Mucosa of descending colon (tissue), 3 donors: ENCODE data around the gene RUNX1. TPM values are rescaled to one million over a fixed set of nuclear protein-coding genes. Genes with fewer than 3 reads are reported as not detected.

Experiments used
- ATAC-seq: fragments of 200-7000 bp; cut with Tn5 transposase; one replicate; pipeline ENCODE4 v1.9.1; 2020; ENCODE audit warnings: mild to moderate bottlenecking, moderate library complexity
- DNase-seq, 3 donors: peaks; one replicate each; pipeline ENCODE4 v3.0.0-alpha.2; 2020
- H3K36me3 ChIP-seq: fragments of 200-600 bp; one replicate; pipeline ENCODE4 v1.8.0; 2021; ENCODE audit warnings: low read depth, mild to moderate bottlenecking
- H3K4me1 ChIP-seq: fragments of 200-600 bp; one replicate; pipeline ENCODE4 v1.8.0; 2021; ENCODE audit warnings: low read depth, mild to moderate bottlenecking
- H3K4me3 ChIP-seq: fragments of 200-600 bp; one replicate; pipeline ENCODE4 v1.8.0; 2021; ENCODE audit warnings: mild to moderate bottlenecking
- H3K9me3 ChIP-seq: fragments of 200-600 bp; one replicate; pipeline ENCODE4 v1.8.0; 2021; ENCODE audit warnings: mild to moderate bottlenecking
- CTCF ChIP-seq: fragments of 200-600 bp; IDR thresholded peaks from one replicate; pipeline ENCODE4 v1.8.0; 2022; ENCODE audit warnings: antibody characterized with exemption, mild to moderate bottlenecking
- intact Hi-C, 2 donors: fragments of 100-400 bp; cut with DNase I in 1 of 2; cut with micrococcal nuclease in 1 of 2; formaldehyde crosslinking; loops; one replicate each; pipeline versions ENCODE4 v1.11.0 to v1.11.1; 2022; cut with DNase I, micrococcal nuclease
- total RNA-seq, 3 donors: library from RNA; stranded (reverse); fragmentation: NEBNext Ultra II Directional in 2 of 3; extraction: Animal tissue kit (Norgen Biotek cat#: 25700) in 2 of 3; gene quantifications; one replicate each; pipeline versions ENCODE4 v1.2.1 to v1.2.4, GENCODE V29; 2021 to 2023
- donor health status: DM: no; HTN: no; CAD: no; lungs with moderate emphysema.
- donor health status: DM: no; HTN: no; CAD: no.
- donor health status: DM: no; HTN: yes; CAD: no.

Gene RUNX1
- total RNA-seq, 3 donors from 2014 or later = 16.5 to 29.4 (median 24.0) TPM

- DNase-seq = no peak
- no peak for TF ChIP-seq CTCF
- no peak for ATAC-seq
- Histone ChIP-seq H3K36me3 (no peaks in the 10 kb centered on the region), H3K4me3 (no peak overlapping the region), H3K4me1 (peaks cover 3% of the 10 kb centered on the region), H3K9me3 (no peaks in the 10 kb centered on the region)
- intact Hi-C loops = no loop called here
Measured at GRCh38 chr21:34944015-34944755, 104.9 kb downstream of the RUNX1 start.

DNA sequence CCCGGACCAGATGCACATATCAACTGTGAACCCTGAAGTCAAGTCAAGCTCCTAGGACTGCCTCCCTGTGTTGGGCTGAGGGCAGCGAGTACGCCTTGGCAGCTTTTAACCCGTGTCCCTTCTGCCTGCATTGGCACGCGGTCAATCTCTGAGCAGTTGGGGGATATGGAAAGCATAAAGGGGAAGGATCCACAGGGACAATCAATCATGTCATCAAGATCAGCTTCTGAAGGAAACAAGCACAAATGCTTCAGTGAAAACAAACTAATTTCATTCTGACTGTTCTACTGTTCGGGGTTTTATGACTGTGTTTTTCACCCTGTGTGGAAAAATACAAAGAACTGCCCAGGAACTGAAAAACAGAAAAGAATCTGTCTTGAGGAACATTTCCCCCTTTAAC lies 106.2 kb downstream of the RUNX1 start:
- intact Hi-C loops = no loop called here
- H3K36me3 ChIP-seq = no peaks in the 10 kb centered on the region
- no peaks in the 10 kb centered on the region for H3K4me1 ChIP-seq
- no peak overlapping the region for H3K4me3 ChIP-seq
- TF ChIP-seq CTCF = no peak
- ATAC-seq (no peak), DNase-seq (no peak)
- no peaks in the 10 kb centered on the region for H3K9me3 ChIP-seq

DNA sequence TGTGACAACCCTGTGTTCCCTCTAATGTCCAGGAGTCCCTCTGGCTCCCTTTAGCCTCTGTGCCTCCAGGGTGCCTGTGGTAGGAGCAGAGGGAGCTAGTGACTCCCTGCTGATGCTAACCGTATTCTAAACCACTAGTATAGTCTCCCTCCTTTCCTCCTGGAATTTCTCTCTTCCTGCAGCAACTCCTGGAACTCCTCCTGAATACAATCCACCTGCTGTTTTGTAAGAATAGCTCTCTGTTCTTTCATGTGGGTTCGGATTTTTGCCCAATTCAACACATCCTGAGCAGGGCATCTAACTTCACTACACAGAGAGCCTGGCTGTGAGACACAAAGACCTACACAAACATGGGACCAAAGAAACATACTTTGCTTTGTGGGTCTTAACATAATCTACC lies 107.9 kb downstream of the RUNX1 start:
- intact Hi-C loops = no loop called here
- Histone ChIP-seq H3K9me3 (no peaks in the 10 kb centered on the region), H3K36me3 (no peaks in the 10 kb centered on the region), H3K4me1 (no peaks in the 10 kb centered on the region), H3K4me3 (no peak overlapping the region)
- no peak for TF ChIP-seq CTCF
- DNase-seq = no peak
- ATAC-seq = no peak

- H3K9me3 ChIP-seq = no peaks in the 10 kb centered on the region
- no peak for DNase-seq
- intact Hi-C loops = no loop called here
- TF ChIP-seq CTCF = no peak
- H3K36me3 ChIP-seq = no peaks in the 10 kb centered on the region
- no peaks in the 10 kb centered on the region for H3K4me1 ChIP-seq
- no peak for ATAC-seq
- H3K4me3 ChIP-seq = no peak overlapping the region
Measured at GRCh38 chr21:34939673-34940331, 109.3 kb downstream of the RUNX1 start.

DNA sequence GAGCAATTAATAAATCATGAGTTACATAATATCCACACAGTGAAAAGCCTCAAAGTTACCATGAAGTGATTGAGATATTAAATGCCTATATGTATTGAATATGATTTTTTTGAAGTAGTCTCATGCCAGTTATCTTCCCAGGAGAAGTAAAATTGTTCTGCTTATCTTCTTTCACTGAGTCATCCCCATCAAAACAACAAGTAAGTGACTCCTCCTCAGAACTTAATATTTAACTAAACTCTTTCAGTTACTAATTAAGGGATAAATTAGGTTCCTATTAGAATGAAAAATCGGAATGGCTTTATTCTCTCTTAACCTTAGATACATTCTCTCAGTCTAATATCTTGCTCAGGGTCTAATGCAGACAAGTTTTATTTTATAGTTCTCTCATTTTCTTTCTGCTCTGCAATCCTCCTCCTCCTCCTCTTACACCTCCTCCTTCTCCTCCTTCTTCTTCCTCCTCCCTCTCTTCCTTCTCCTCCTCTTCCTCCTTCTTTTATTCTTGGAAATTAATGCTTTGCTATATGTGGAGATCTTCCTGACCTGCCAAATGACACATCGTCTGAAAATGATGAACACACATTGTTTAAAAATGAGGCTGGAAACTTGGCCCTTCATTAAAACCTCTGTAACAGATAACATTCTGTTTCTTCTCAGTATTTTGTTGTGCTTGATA lies 110.9 kb downstream of the RUNX1 start:
- no peak overlapping the region for H3K4me3 ChIP-seq
- DNase-seq (no peak), ATAC-seq (no peak)
- intact Hi-C loops = no loop called here
- no peaks in the 10 kb centered on the region for H3K4me1 ChIP-seq
- no peaks in the 10 kb centered on the region for H3K9me3 ChIP-seq
- no peaks in the 10 kb centered on the region for H3K36me3 ChIP-seq
- no peak for TF ChIP-seq CTCF
